Activated CD8-positive, alpha-beta memory T cell treated with anti-CD3 and anti-CD28 coated beads, Interleukin-2, amount 10 ng/mL, durations not matched to agents 7 days and 5 days (primary cell): ENCODE measurements around the gene EID3. TPM values are rescaled to one million over a fixed set of nuclear protein-coding genes. Genes with fewer than 3 reads are reported as not detected.
A peak's percentile ranks its signal among the peaks of the same experiment; 100 is the strongest.
"Not testable (repeated sequence)": the region's sequence is repeated elsewhere in the genome, so short reads cannot be mapped to it uniquely, and the experiment has no call there.

ENCODE experiments used
- ATAC-seq: fragments of 150-1000 bp; cut with Tn5 transposase; one replicate; pipeline ENCODE4 v1.10.0; 2021; ENCODE audit warnings: moderate library complexity
- CTCF ChIA-PET: fragments of 350-600 bp; sonication (Branson Sonifier 250); formaldehyde crosslinking; loops from one replicate; lab custom pipeline; 2021; ENCODE audit warnings: antibody characterized with exemption; lab: Charles Lee
- DNase-seq: peaks from one replicate; pipeline ENCODE4 v3.0.0-alpha.2; 2020
- H3K27ac Mint-ChIP-seq: one replicate; pipeline ENCODE4 v1.8.0; 2021; ENCODE audit warnings: mild to moderate bottlenecking, mixed read lengths
- H3K27me3 Mint-ChIP-seq: one replicate; pipeline ENCODE4 v1.8.0; 2021; ENCODE audit warnings: mixed read lengths
- H3K36me3 Mint-ChIP-seq: one replicate; pipeline ENCODE4 v1.8.0; 2021; ENCODE audit warnings: mild to moderate bottlenecking, mixed read lengths
- H3K4me1 Mint-ChIP-seq: one replicate; pipeline ENCODE4 v1.8.0; 2021; ENCODE audit warnings: mixed read lengths
- H3K4me3 Mint-ChIP-seq: one replicate; pipeline ENCODE4 v1.8.0; 2021; ENCODE audit warnings: mild to moderate bottlenecking, moderate library complexity, mixed read lengths
- H3K9me3 Mint-ChIP-seq: one replicate; pipeline ENCODE4 v1.8.0; 2022; ENCODE audit warnings: low read depth, mixed read lengths
- total RNA-seq, 2 experiments: library from RNA; stranded (reverse); gene quantifications; one replicate each; pipeline ENCODE4 v1.2.3, GENCODE V29; 2021

The EID3 gene
- total RNA-seq, 2 experiments from 2014 or later: 6.9 to 7.1 TPM

DNA sequence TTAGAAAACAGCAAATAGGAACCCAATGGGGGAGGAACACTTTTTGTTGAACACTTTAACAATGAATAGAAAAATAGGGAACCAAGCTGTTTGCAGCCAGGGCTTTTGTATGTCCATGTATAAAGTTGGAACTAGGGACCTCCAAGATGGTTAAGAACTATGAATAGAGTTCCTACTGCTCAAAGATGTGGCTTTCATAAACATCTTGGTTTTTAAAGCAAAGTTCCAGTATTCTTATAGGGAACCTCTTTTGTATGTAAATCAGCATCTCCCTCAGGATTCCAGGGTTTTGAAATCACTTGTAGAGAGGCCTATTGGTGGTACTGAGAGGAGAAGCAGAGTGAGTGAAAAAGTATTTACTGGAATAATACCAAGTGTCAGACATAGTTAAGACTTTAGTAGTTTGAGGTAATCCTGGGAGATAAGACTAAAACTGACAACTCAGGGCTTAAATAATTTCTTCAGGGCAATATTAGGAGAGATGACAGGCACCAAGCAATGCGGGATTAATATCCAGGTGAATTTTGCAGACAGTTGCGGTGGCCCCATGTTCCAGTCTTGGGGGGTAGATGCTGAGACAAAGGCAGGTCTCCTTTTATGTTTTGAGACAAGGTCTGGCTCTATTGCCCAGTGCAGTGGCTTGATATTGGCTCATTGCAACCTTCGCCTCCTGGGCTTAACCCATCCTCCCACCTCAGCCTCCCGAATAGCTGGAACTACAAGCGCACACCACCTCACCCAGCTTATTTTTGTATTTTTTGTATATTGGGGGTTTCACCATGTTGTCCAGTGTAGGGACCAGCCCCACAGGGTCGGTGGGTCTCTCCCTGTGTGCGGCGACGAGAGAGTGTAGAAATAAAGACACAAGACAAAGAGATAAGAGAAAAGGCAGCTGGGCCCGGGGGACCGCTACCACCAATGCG lies 10.4 kb upstream of the EID3 start:
- CTCF ChIA-PET: interaction anchor here (0.9 to 2.1 kb wide), 4 partner anchors 10 to 565 kb away, joined by 3 to 10 read pairs (median 6); partner anchors contain the start of gene EID3
- H3K9me3 Mint-ChIP-seq: no peaks in the 10 kb centered on the region
- H3K27me3 Mint-ChIP-seq: no peaks in the 10 kb centered on the region
- H3K27ac Mint-ChIP-seq: no peak overlapping the region
- no peak overlapping the region for H3K4me3 Mint-ChIP-seq
- ATAC-seq (no peak), DNase-seq (no peak)
- peaks cover 46% of the 10 kb centered on the region for H3K36me3 Mint-ChIP-seq
- H3K4me1 Mint-ChIP-seq: peaks cover 47% of the 10 kb centered on the region

- ATAC-seq, DNase-seq, H3K9me3 Mint-ChIP-seq, CTCF ChIA-PET, H3K27me3 Mint-ChIP-seq, H3K27ac Mint-ChIP-seq, H3K4me3 Mint-ChIP-seq: not testable (repeated sequence)
- H3K36me3 Mint-ChIP-seq: peaks cover 39% of the 10 kb centered on the region
- peaks cover 46% of the 10 kb centered on the region for H3K4me1 Mint-ChIP-seq
Measured at GRCh38 chr12:104294158-104294859, 9.2 kb upstream of the EID3 start.

DNA sequence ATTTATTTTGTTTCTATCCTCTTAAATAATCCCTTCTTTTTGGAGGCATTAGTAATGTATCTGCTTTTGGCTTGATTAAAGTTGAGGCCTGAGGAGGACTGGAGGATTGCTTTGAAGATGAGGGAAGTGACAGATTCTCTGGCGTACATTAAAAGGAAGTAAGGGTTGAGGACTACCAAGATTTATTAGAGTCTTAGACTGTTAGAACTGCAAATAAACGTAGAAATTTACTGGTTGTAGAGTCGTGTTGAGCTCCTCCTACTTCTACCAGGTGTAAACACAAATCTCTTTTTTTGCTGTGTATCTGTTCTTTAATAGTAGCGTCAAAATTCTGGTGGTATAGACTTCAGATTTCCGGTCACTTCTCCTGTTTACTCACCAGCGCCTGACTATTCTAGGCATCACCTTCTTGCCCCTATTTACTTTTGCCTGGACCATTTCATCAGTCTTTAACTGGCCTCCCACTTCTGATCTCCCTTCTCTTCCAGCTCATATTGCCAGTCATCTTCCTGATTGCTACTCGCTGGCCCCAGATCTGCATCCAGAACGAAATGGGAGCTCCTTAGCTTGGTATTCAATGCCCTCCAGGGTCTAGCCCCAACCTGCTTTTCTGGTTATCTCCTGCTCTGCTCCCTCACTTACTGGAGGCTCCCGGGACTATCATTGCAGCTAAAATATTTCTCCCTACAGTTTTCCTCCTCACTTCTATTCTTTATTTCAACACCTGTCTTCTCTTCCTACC lies 8.4 kb upstream of the EID3 start:
- no peak for ATAC-seq
- H3K27ac Mint-ChIP-seq: no peak overlapping the region

DNA sequence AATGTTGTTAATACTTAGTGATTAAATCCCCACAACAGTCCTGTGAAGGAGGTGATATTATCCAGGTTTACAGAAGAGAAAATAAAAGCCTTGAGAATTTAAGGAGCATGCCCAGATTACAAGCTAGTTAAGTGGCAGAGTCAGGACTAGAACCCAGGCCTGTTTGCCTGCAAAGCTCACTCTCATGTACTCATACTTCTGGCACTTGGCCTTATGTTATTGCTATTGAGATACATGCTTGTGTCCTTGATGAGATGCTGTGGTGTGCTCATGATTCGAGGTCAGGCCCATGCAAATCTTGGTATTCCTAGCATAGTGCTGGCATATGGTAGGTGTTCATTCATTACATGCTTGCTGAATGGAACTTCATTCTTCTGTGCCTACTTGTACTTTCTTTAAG lies 7.6 kb upstream of the EID3 start:
- CTCF ChIA-PET: interaction anchor here (0.6 to 1.2 kb wide), 2 partner anchors 12 kb away, joined by 3 read pairs; no protein-coding TSS in a partner anchor
- Mint-ChIP-seq H3K27ac (no peak overlapping the region), H3K4me3 (no peak overlapping the region), H3K4me1 (peaks cover 56% of the 10 kb centered on the region), H3K9me3 (no peaks in the 10 kb centered on the region), H3K27me3 (no peaks in the 10 kb centered on the region), H3K36me3 (peaks cover 42% of the 10 kb centered on the region)
- no peak for ATAC-seq
- no peak for DNase-seq

More for the DNA sequence above, 8.4 kb upstream of the EID3 start:
- H3K9me3 Mint-ChIP-seq: no peaks in the 10 kb centered on the region
- DNase-seq: no peak
- no peaks in the 10 kb centered on the region for H3K27me3 Mint-ChIP-seq
- H3K4me3 Mint-ChIP-seq: no peak overlapping the region
- CTCF ChIA-PET: no interaction called here
- peaks cover 49% of the 10 kb centered on the region for H3K4me1 Mint-ChIP-seq
- H3K36me3 Mint-ChIP-seq: peaks cover 41% of the 10 kb centered on the region

GRCh38 chr12:104296718-104297117 lies 6.8 kb upstream of the EID3 start:
- Mint-ChIP-seq H3K36me3 (peaks cover 40% of the 10 kb centered on the region), H3K9me3 (no peaks in the 10 kb centered on the region), H3K27ac (no peak overlapping the region), H3K27me3 (no peaks in the 10 kb centered on the region), H3K4me1 (peaks cover 58% of the 10 kb centered on the region), H3K4me3 (no peak overlapping the region)
- DNase-seq: no peak
- ATAC-seq: no peak
- CTCF ChIA-PET: interaction anchor here (1.2 kb wide), 1 partner anchor 13 kb away, joined by 3 read pairs; no protein-coding TSS in a partner anchor

GRCh38 chr12:104297477-104298113 lies 5.9 kb upstream of the EID3 start:
- CTCF ChIA-PET: no interaction called here
- H3K4me3 Mint-ChIP-seq: no peak overlapping the region
- peaks cover 53% of the 10 kb centered on the region for H3K4me1 Mint-ChIP-seq
- H3K9me3 Mint-ChIP-seq: no peaks in the 10 kb centered on the region
- no peaks in the 10 kb centered on the region for H3K27me3 Mint-ChIP-seq
- DNase-seq: no peak
- peaks cover 33% of the 10 kb centered on the region for H3K36me3 Mint-ChIP-seq
- H3K27ac Mint-ChIP-seq: peak overlapping the region; percentile 59
- no peak for ATAC-seq

DNA sequence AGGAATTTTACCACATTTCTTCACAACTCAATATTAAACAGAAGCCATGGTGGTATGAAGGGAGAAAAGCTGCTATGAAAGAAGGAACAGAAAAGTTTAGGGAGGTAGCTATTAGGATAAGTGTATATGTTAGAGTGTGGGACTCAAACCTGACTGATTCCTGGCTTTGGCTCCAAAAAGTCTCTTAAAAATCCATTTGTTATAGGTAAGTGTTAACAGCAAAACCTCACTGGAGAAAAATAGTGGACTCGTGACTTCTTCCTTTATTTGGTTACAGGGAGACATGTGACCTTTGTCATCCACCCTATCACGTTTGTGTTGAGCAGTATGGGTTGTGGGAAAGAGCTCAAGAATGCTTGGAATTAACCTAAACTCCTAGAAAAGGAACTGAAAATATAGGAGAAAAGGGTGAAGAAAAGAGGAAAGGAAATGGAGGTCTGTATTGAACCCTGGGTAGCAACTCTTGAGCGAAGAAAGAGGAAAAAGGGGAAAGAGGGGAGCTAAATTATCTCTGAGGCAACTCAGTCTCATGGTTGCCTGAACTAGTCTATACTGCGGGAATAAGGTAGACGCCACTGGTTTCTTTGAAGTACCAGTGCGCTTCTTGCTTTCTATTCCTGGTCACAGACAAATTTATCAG lies 3.6 kb upstream of the EID3 start:
- H3K27me3 Mint-ChIP-seq: no peaks in the 10 kb centered on the region
- no peaks in the 10 kb centered on the region for H3K9me3 Mint-ChIP-seq
- ATAC-seq (no peak), DNase-seq (no peak)
- H3K4me3 Mint-ChIP-seq: no peak overlapping the region
- H3K27ac Mint-ChIP-seq: no peak overlapping the region
- H3K4me1 Mint-ChIP-seq: peaks cover 66% of the 10 kb centered on the region
- CTCF ChIA-PET: interaction anchor here (0.9 to 5.1 kb wide), 4 partner anchors 9 to 100 kb away, joined by 3 to 40 read pairs (median 6); partner anchors contain the start of gene TXNRD1
- H3K36me3 Mint-ChIP-seq: peaks cover 32% of the 10 kb centered on the region

- no peak for ATAC-seq
- peaks cover 32% of the 10 kb centered on the region for H3K36me3 Mint-ChIP-seq
- DNase-seq: no peak
- CTCF ChIA-PET: interaction anchor here (0.7 to 5.1 kb wide), 3 partner anchors 10 to 19 kb away, joined by 3 to 40 read pairs (median 3); no protein-coding TSS in a partner anchor
- H3K9me3 Mint-ChIP-seq: no peaks in the 10 kb centered on the region
- peak overlapping the region; percentile 78 for H3K4me3 Mint-ChIP-seq
- H3K27me3 Mint-ChIP-seq: no peaks in the 10 kb centered on the region
- peak overlapping the region; percentile 90 for H3K27ac Mint-ChIP-seq
- H3K4me1 Mint-ChIP-seq: peaks cover 64% of the 10 kb centered on the region
Measured at GRCh38 chr12:104304261-104305009, 896 bp downstream of the EID3 start.

- Mint-ChIP-seq H3K4me3 (no peak overlapping the region), H3K4me1 (peaks cover 58% of the 10 kb centered on the region), H3K27ac (no peak overlapping the region), H3K36me3 (peaks cover 30% of the 10 kb centered on the region), H3K27me3 (no peaks in the 10 kb centered on the region), H3K9me3 (no peaks in the 10 kb centered on the region)
- DNase-seq (no peak), ATAC-seq (no peak)
- CTCF ChIA-PET: no interaction called here
Measured at GRCh38 chr12:104305349-104305748, 1.8 kb downstream of the EID3 start.

GRCh38 chr12:104306376-104306775 lies 2.8 kb downstream of the EID3 start:
- H3K27ac Mint-ChIP-seq: no peak overlapping the region
- CTCF ChIA-PET: no interaction called here
- no peak overlapping the region for H3K4me3 Mint-ChIP-seq
- no peaks in the 10 kb centered on the region for H3K9me3 Mint-ChIP-seq
- H3K36me3 Mint-ChIP-seq: peaks cover 35% of the 10 kb centered on the region
- no peak for ATAC-seq
- peaks cover 51% of the 10 kb centered on the region for H3K4me1 Mint-ChIP-seq
- no peaks in the 10 kb centered on the region for H3K27me3 Mint-ChIP-seq
- DNase-seq: no peak

DNA sequence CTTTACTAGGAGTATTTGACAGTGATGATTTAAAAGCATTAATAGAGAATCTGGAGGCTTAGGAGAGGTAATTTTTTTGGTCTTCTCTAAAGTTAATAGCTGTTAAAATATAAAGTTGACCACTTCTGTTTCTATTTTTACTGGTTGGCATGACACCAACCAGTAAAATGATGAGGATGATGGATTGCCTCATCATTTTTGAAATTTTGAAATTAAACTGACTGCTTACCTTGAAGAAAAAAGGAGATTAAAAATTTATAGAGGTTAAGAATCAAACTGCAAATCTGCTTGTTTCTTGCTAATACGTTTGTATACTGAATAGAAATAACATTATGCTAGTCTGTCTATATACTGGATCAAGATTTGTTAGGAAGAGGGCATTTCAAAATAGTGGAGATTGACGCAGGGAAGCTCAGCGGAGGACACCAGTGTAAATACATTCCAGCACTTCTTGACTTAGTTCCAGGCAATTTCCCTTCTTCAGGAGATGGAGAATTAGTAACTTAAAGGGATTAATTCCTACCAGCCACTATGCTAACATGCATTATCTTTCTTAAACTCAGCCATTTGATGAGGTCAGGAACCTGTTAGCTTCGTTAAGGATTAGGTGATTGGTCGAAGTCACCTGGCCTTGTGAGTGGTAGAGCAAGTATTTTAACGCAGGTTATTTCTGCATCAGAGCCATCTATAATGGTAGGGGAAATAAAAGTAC lies 3.6 kb downstream of the EID3 start:
- H3K27me3 Mint-ChIP-seq: no peaks in the 10 kb centered on the region
- H3K36me3 Mint-ChIP-seq: peaks cover 38% of the 10 kb centered on the region
- peaks cover 47% of the 10 kb centered on the region for H3K4me1 Mint-ChIP-seq
- no peak for ATAC-seq
- CTCF ChIA-PET: no interaction called here
- no peaks in the 10 kb centered on the region for H3K9me3 Mint-ChIP-seq
- DNase-seq: no peak
- H3K4me3 Mint-ChIP-seq: no peak overlapping the region
- H3K27ac Mint-ChIP-seq: no peak overlapping the region
